ENCODE data around the gene PET100. TPM values are rescaled to one million over a fixed set of nuclear protein-coding genes. Genes with fewer than 3 reads are reported as not detected.

Gene PET100
- total and polyA plus RNA-seq, 2 experiments from 2014 or later: 8.6 to 636 TPM

DNA sequence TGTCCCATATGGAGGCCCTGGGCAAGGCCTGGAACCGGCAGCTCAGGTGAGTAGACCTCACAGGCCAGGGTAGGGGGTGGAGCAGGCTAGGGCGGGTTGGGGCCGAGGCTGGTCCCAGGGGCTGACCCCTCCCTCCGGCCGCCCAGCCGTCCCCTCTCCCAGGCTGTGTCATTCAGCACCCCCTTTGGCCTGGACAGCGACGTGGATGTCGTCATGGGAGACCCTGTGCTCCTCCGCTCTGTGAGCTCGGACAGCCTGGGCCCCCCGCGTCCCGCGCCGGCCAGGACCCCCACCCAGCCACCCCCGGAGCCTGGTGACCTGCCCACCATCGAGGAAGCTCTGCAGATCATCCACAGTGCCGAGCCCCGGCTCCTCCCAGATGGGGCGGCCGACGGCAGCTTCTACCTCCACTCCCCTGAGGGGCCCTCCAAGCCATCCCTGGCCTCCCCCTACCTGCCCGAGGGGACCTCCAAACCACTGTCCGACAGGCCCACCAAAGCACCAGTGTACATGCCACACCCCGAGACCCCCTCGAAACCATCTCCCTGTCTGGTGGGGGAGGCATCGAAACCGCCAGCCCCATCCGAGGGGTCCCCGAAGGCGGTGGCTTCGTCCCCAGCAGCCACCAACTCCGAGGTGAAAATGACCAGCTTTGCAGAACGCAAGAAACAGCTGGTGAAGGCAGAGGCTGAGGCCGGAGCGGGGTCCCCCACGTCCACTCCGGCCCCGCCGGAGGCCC lies 17.9 kb upstream of the PET100 start:
- Histone ChIP-seq H3K4me2 (no peak overlapping the region), H3K9me2 (ENCODE audit: insufficient read depth) (no peaks in the 10 kb centered on the region), H3K79me2 (replicated peaks; ENCODE audit: insufficient read depth) (no peaks in the 10 kb centered on the region), H3K4me1 (ENCODE audit: insufficient read depth) (no peaks in the 10 kb centered on the region), H4K20me1 (replicated peaks; ENCODE audit: insufficient read depth) (peaks cover 4% of the 10 kb centered on the region; the same call in 1 of the 2 replicates), H3K4me3 (no peak overlapping the region), H3K36me3 (ENCODE audit: insufficient read depth) (no peaks in the 10 kb centered on the region; the same call in 1 of the 2 replicates), H3K27me3 (ENCODE audit: insufficient read depth) (no peaks in the 10 kb centered on the region), H3K27ac (ENCODE audit: low read depth) (no peak overlapping the region), H2AFZ (no peak overlapping the region), H3F3A (replicated peaks; ENCODE audit: low read depth) (no peaks in the 10 kb centered on the region)
- peaks cover under 1% of the 10 kb centered on the region; the same call in 1 of the 3 replicates for H3K4me1 Mint-ChIP-seq
- peaks cover 3% of the 10 kb centered on the region for H3K27me3 Mint-ChIP-seq (ENCODE audit: insufficient read depth, low read depth, poor library complexity)
- no peaks in the 10 kb centered on the region for H3K9me3 Mint-ChIP-seq
- peaks cover 24% of the 10 kb centered on the region for H3K36me3 Mint-ChIP-seq (ENCODE audit: low read depth)
- TF ChIP-seq, protein P1, sequence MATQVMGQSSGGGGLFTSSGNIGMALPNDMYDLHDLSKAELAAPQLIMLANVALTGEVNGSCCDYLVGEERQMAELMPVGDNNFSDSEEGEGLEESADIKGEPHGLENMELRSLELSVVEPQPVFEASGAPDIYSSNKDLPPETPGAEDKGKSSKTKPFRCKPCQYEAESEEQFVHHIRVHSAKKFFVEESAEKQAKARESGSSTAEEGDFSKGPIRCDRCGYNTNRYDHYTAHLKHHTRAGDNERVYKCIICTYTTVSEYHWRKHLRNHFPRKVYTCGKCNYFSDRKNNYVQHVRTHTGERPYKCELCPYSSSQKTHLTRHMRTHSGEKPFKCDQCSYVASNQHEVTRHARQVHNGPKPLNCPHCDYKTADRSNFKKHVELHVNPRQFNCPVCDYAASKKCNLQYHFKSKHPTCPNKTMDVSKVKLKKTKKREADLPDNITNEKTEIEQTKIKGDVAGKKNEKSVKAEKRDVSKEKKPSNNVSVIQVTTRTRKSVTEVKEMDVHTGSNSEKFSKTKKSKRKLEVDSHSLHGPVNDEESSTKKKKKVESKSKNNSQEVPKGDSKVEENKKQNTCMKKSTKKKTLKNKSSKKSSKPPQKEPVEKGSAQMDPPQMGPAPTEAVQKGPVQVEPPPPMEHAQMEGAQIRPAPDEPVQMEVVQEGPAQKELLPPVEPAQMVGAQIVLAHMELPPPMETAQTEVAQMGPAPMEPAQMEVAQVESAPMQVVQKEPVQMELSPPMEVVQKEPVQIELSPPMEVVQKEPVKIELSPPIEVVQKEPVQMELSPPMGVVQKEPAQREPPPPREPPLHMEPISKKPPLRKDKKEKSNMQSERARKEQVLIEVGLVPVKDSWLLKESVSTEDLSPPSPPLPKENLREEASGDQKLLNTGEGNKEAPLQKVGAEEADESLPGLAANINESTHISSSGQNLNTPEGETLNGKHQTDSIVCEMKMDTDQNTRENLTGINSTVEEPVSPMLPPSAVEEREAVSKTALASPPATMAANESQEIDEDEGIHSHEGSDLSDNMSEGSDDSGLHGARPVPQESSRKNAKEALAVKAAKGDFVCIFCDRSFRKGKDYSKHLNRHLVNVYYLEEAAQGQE (IDR thresholded peaks at IDR 0.05; ENCODE audit: unreplicated experiment): peak; percentile 64
- no peak for TF ChIP-seq EZH2 (IDR thresholded peaks at IDR 0.05; ENCODE audit: low read depth, unreplicated experiment)
- TF ChIP-seq ZNF331 (CRISPR knock-in tag; IDR thresholded peaks at IDR 0.05; ENCODE audit: low read depth): no peak
- no peak for TF ChIP-seq POLR2AphosphoS5 (IDR thresholded peaks at IDR 0.05; ENCODE audit: low read depth)
- DNase-seq (ENCODE audit: low spot score) (no peak), ATAC-seq (no peak)
- no peak overlapping the region for H3K4me3 Mint-ChIP-seq
- no peak overlapping the region for H3K27ac Mint-ChIP-seq

DNA sequence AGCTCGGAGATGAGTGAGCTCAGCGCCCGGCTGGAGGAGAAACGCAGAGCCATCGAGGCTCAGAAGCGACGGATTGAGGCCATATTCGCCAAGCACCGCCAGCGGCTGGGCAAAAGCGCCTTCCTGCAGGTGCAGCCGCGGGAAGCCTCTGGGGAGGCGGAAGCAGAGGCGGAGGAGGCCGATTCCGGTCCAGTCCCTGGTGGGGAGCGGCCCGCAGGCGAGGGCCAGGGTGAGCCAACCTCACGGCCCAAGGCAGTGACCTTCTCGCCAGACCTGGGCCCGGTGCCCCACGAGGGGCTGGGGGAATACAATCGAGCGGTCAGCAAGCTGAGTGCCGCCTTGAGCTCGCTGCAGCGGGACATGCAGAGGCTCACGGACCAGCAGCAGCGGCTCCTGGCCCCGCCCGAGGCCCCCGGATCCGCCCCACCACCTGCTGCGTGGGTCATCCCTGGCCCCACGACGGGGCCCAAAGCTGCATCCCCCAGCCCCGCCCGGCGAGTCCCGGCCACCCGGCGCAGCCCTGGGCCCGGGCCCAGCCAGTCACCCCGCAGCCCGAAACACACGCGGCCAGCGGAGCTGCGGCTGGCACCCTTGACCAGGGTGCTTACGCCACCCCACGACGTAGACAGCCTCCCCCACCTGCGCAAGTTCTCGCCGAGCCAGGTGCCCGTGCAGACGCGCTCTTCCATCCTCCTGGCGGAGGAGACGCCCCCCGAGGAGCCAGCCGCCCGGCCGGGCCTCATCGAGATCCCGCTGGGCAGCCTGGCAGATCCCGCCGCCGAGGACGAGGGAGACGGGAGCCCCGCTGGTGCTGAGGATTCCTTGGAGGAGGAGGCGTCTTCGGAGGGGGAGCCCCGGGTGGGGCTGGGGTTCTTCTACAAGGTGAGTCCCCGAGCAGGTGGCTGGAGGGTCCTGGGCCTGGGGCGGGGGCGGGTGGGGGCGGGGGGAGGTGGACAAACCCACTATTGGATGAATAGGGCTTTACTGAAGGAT lies 17.0 kb upstream of the PET100 start:
- Histone ChIP-seq H3K27me3 (ENCODE audit: insufficient read depth) (no peaks in the 10 kb centered on the region), H3K36me3 (ENCODE audit: insufficient read depth) (no peaks in the 10 kb centered on the region; the same call in 1 of the 2 replicates), H4K20me1 (replicated peaks; ENCODE audit: insufficient read depth) (peaks cover 4% of the 10 kb centered on the region; the same call in 1 of the 2 replicates), H3K4me3 (no peak overlapping the region), H3K9me2 (ENCODE audit: insufficient read depth) (no peaks in the 10 kb centered on the region), H3K4me1 (ENCODE audit: insufficient read depth) (no peaks in the 10 kb centered on the region), H2AFZ (no peak overlapping the region), H3F3A (replicated peaks; ENCODE audit: low read depth) (no peaks in the 10 kb centered on the region), H3K4me2 (no peak overlapping the region), H3K27ac (ENCODE audit: low read depth) (no peak overlapping the region), H3K79me2 (replicated peaks; ENCODE audit: insufficient read depth) (no peaks in the 10 kb centered on the region)
- no peaks in the 10 kb centered on the region for H3K4me1 Mint-ChIP-seq
- no peak overlapping the region for H3K27ac Mint-ChIP-seq
- H3K27me3 Mint-ChIP-seq (ENCODE audit: insufficient read depth, low read depth, poor library complexity): peaks cover 3% of the 10 kb centered on the region
- ATAC-seq: no peak
- H3K4me3 Mint-ChIP-seq: no peak overlapping the region
- H3K36me3 Mint-ChIP-seq (ENCODE audit: low read depth): peaks cover 27% of the 10 kb centered on the region
- no peaks in the 10 kb centered on the region for H3K9me3 Mint-ChIP-seq
- DNase-seq (ENCODE audit: low spot score): no peak
- no peak for TF ChIP-seq CREB1 (CRISPR knock-in tag; IDR thresholded peaks at IDR 0.05; ENCODE audit: low read depth)
- TF ChIP-seq, protein P1 (IDR thresholded peaks at IDR 0.05; ENCODE audit: unreplicated experiment): no peak
- no peak for TF ChIP-seq ZNF331 (CRISPR knock-in tag; IDR thresholded peaks at IDR 0.05; ENCODE audit: low read depth)
- TF ChIP-seq POLR2AphosphoS5 (IDR thresholded peaks at IDR 0.05; ENCODE audit: low read depth): no peak
